A549 (cell line): ENCODE measurements around the gene MINPP1. TPM values are rescaled to one million over a fixed set of nuclear protein-coding genes. Genes with fewer than 3 reads are reported as not detected.

Source experiments
- ATAC-seq, 2 experiments: fragments of 200-7000 bp in 1 of 2; fragments of >200 bp in 1 of 2; cut with Nextera tagmentation in 1 of 2; cut with Tn5 transposase in 1 of 2; 3 replicates each; pipeline versions ENCODE4 v1.8.0 to v1.9.1; 2018 to 2020; ENCODE audit warnings: mild to moderate bottlenecking in 1 of 2, moderate library complexity in 1 of 2
- CTCF ChIA-PET: fragments of 300-600 bp; sonication (Branson Sonifier 250); formaldehyde crosslinking; extraction: SDS; loops from one replicate; lab custom pipeline; 2021; ENCODE audit warnings: antibody characterized with exemption, inconsistent platforms; lab: Yijun Ruan, JAX
- POLR2A ChIA-PET: fragments of 350-600 bp; formaldehyde crosslinking; extraction: SDS; loops from one replicate; lab custom pipeline; 2021; ENCODE audit warnings: antibody characterized with exemption, inconsistent platforms; lab: Yijun Ruan, JAX
- DNase-seq, 2 experiments: peaks; one replicate each; pipeline versions ENCODE4 v3.0.0 to v3.0.0-alpha.2; 2011 to 2016; ENCODE audit warnings: low read depth in 1 of 2, low spot score in 1 of 2
- FAIRE-seq: peaks from 2 replicates; lab custom pipeline; 2011; peaks lifted over from hg19 to GRCh38; lab: Jason Lieb, UNC
- H3K27ac ChIP-seq, 2 experiments: fragments of >200 bp; sonication (Bioruptor Twin); formaldehyde crosslinking; 3 replicates each; pipeline ENCODE4 v1.5.1; 2016 to 2017
- H3K4me1 ChIP-seq: fragments of >200 bp; sonication (Bioruptor Twin); formaldehyde crosslinking; 3 replicates; pipeline ENCODE4 v1.6.1; 2016
- H3K4me2 ChIP-seq: fragments of >200 bp; sonication (Bioruptor Twin); formaldehyde crosslinking; 3 replicates; pipeline ENCODE4 v1.6.1; 2016
- H3K4me3 ChIP-seq: fragments of >200 bp; sonication (Bioruptor Twin); formaldehyde crosslinking; 3 replicates; pipeline ENCODE4 v1.5.1; 2016
- H3K9me3 ChIP-seq: fragments of >200 bp; sonication (Bioruptor Twin); formaldehyde crosslinking; 3 replicates; pipeline ENCODE4 v1.6.1; 2016
- CBX8 ChIP-seq: fragments of 200-600 bp; sonication (generic); IDR thresholded peaks from 2 replicates; pipeline ENCODE4 v1.6.1; 2016
- CEBPB ChIP-seq, 2 experiments: fragments of >200 bp in 1 of 2; sonication (Bioruptor Twin) in 1 of 2; formaldehyde crosslinking in 1 of 2; IDR thresholded peaks; 2 replicates each; pipeline ENCODE4 v1.6.1; 2012 to 2016
- CHD4 ChIP-seq: fragments of 200-600 bp; sonication (generic); IDR thresholded peaks from 2 replicates; pipeline ENCODE4 v1.6.1; 2016; ENCODE audit warnings: antibody characterized with exemption, mild to moderate bottlenecking, borderline replicate concordance
- EHMT2 ChIP-seq: fragments of 200-600 bp; sonication (generic); IDR thresholded peaks from 2 replicates; pipeline ENCODE4 v1.6.1; 2016; ENCODE audit warnings: antibody characterized with exemption, low read depth, mild to moderate bottlenecking, moderate library complexity
- FOSB ChIP-seq: fragments of 250-450 bp; sonication (Bioruptor Pico); IDR thresholded peaks from 2 replicates; pipeline ENCODE4 v1.5.0; 2020; ENCODE audit warnings: mild to moderate bottlenecking, moderate library complexity
- FOSL2 ChIP-seq, 2 experiments: fragments of 450-650 bp in 1 of 2; fragments of >200 bp in 1 of 2; sonication (Bioruptor Twin) in 1 of 2; formaldehyde crosslinking; IDR thresholded peaks; 2 replicates each; pipeline versions ENCODE4 v1.5.0 to v1.6.1; 2016 to 2020; ENCODE audit warnings: mild to moderate bottlenecking in 1 of 2, moderate library complexity in 1 of 2
- HDAC2 ChIP-seq: fragments of 200-600 bp; sonication (generic); IDR thresholded peaks from 2 replicates; pipeline ENCODE4 v1.6.1; 2016
- HEYL ChIP-seq: fragments of 250-450 bp; sonication (Bioruptor Pico); IDR thresholded peaks from 2 replicates; pipeline ENCODE4 v1.8.0; 2021; ENCODE audit warnings: mild to moderate bottlenecking, moderate library complexity
- MAZ ChIP-seq: fragments of 150-350 bp; IDR thresholded peaks from 2 replicates; pipeline ENCODE4 v1.6.1; 2014; ENCODE audit warnings: antibody characterized with exemption, low read depth, low read length, borderline replicate concordance
- MYC ChIP-seq: IDR thresholded peaks from 2 replicates; pipeline ENCODE4 v1.6.1; 2012; ENCODE audit warnings: mild to moderate bottlenecking, inconsistent platforms, low read length, improper control_type of control experiment, borderline replicate concordance
- NFE2L2 ChIP-seq: fragments of 150-350 bp; conservative IDR thresholded peaks from 2 replicates; pipeline ENCODE4 v1.6.1; 2014; ENCODE audit warnings: low read length
- NR3C1 ChIP-seq: fragments of >200 bp; sonication (Bioruptor Twin); formaldehyde crosslinking; IDR thresholded peaks from 3 replicates; pipeline ENCODE4 v1.6.1; 2017
- POLR2A ChIP-seq: IDR thresholded peaks from 2 replicates; pipeline ENCODE4 v1.6.1; 2012; ENCODE audit warnings: mild to moderate bottlenecking, low read length
- REST ChIP-seq: fragments of 200-600 bp; sonication (generic); IDR thresholded peaks from 2 replicates; pipeline ENCODE4 v1.6.1; 2016; ENCODE audit warnings: antibody characterized with exemption, mild to moderate bottlenecking, moderate library complexity
- RNF2 ChIP-seq: fragments of 200-600 bp; sonication (generic); IDR thresholded peaks from 2 replicates; pipeline ENCODE4 v1.6.1; 2016; ENCODE audit warnings: low read depth, mild to moderate bottlenecking, antibody characterized with exemption, moderate library complexity, borderline replicate concordance
- SMC3 ChIP-seq: fragments of >200 bp; sonication (Bioruptor Twin); formaldehyde crosslinking; IDR thresholded peaks from 3 replicates; pipeline ENCODE4 v1.6.1; 2018; ENCODE audit warnings: inconsistent platforms
- SREBF2 ChIP-seq: fragments of 450-650 bp; IDR thresholded peaks from 2 replicates; pipeline ENCODE4 v1.6.1; 2014; ENCODE audit warnings: mild to moderate bottlenecking, moderate library complexity
- TFCP2L1 ChIP-seq: fragments of 250-450 bp; sonication (Bioruptor Pico); IDR thresholded peaks from 2 replicates; pipeline ENCODE4 v1.5.0; 2021; ENCODE audit warnings: mild to moderate bottlenecking
- ZFP36 ChIP-seq: fragments of 450-650 bp; IDR thresholded peaks from 2 replicates; pipeline ENCODE4 v1.6.1; 2014; ENCODE audit warnings: borderline replicate concordance; ENCODE audit not compliant: partially characterized antibody
- ZSCAN20 ChIP-seq: fragments of 250-450 bp; sonication (Bioruptor Pico); IDR thresholded peaks from 2 replicates; pipeline ENCODE4 v1.8.0; 2022; ENCODE audit warnings: mild to moderate bottlenecking, moderate library complexity
- WGBS: methylation state at CpG from one replicate; pipeline ENCODE4 v1.1.6; 2017; ENCODE audit errors: missing lambda C conversion rate; 5-methylcytosine and 5-hydroxymethylcytosine counted together
- polyA plus RNA-seq, 4 experiments: library from polyadenylated mRNA; depleted of rRNA in 3 of 4; stranded (reverse); fragments of >200 nt; fragmentation: RNase III in 1 of 4; extraction: RNeasy Plus Mini Kit Qiagen cat#74134 plus additional on column Dnase treatment in 1 of 4; gene quantifications; 2 replicates in 3 of 4; 3 replicates in 1 of 4; pipeline ENCODE4 v1.2.3, GENCODE V29; 2011 to 2017
- TF ChIP-seq, protein P1 (sequence below): IDR thresholded peaks from 2 replicates; pipeline ENCODE4 v1.6.1; 2012; ENCODE audit warnings: low read depth, borderline replicate concordance
- TF ChIP-seq, protein P2 (sequence below): IDR thresholded peaks from 2 replicates; pipeline ENCODE4 v1.6.1; 2012
- TF ChIP-seq, protein P3 (sequence below): IDR thresholded peaks from 2 replicates; pipeline ENCODE4 v1.6.1; 2012
- TF ChIP-seq, protein P4 (sequence below): fragments of 150-350 bp; IDR thresholded peaks from 2 replicates; pipeline ENCODE4 v1.6.1; 2014; ENCODE audit warnings: low read depth, mild to moderate bottlenecking, low read length
- TF ChIP-seq, protein P5 (sequence below): fragments of 250-450 bp; sonication (Bioruptor Pico); IDR thresholded peaks from 2 replicates; pipeline ENCODE4 v1.5.0; 2020; ENCODE audit warnings: low read depth, mild to moderate bottlenecking, moderate library complexity

MINPP1 gene
- polyA plus RNA-seq, 2 of the 4 experiments (the other 2 are of a cell fraction) = 28.4 to 31.4 TPM

DNA sequence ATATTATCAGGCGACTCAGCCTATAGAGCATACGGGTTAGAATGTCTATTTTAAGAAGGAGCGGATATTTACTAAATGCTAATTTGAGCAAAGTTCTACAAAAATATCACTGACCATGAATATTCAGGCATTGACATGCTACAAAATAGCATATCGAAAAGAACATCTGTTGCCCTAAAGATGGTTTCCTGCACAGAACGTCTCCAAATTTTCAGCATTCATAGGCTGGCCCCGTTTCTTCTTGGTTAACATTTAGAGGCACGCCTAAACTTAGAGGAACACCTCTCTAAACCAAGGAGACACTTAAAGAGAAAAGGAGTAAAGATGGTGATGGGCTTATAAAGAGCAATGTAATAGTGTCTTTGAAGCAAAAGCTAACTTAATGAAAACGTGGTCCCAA, 1.3 kb upstream of the MINPP1 start:
- ChIA-PET POLR2A (interaction anchor here (1.5 kb wide), 1 partner anchor 10 kb away, joined by 6 read pairs; no protein-coding TSS in a partner anchor), CTCF (interaction anchor here (0.9 to 2.1 kb wide), 2 partner anchors 20 to 233 kb away, joined by 4 to 5 read pairs; no protein-coding TSS in a partner anchor)
- peak overlapping the region; percentile 97; the same call in 1 of the 3 replicates for H3K4me2 ChIP-seq

DNA sequence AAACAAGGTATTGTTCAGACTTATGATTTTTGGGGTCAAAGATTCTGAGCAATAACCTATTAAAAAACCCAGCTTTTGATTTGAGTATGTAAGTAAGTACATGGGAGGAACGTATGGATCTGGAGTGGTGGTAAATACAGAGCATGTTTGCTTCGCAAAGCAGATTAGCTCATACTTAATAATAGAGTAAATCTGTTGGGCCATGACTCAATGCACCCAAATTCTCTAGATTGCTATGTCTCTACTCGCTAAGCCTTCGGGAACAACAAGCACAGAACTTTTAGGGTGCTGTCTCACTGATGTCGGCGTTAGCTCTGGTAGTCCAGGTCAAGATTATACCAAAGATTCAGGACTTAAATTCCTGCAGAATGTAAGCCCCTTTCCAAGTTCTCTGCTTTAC, 807 bp upstream of the MINPP1 start:
- CTCF ChIA-PET = interaction anchor here (0.9 to 2.1 kb wide), 6 partner anchors 15 to 564 kb away, joined by 3 to 8 read pairs (median 4); no protein-coding TSS in a partner anchor
- FAIRE-seq (no peak), DNase-seq (no peak), ATAC-seq (no peak)
- peaks cover 42% of the 10 kb centered on the region for H3K4me1 ChIP-seq
- peak overlapping the region; percentile 87 for H3K4me3 ChIP-seq
- H3K4me2 ChIP-seq = peak overlapping the region; percentile 97
- peak overlapping the region; percentile 86 to 90 for H3K27ac ChIP-seq
- WGBS = 87% methylated on average over 6 of the region's 6 CpGs
- no peaks in the 10 kb centered on the region for H3K9me3 ChIP-seq
- POLR2A ChIA-PET = interaction anchor here (0.6 to 1.5 kb wide), 3 partner anchors 9 to 232 kb away, joined by 3 to 6 read pairs (median 4); no protein-coding TSS in a partner anchor
- no peak for TF ChIP-seq ZFP36
- TF ChIP-seq MYC = no peak
- TF ChIP-seq SMC3 = no peak
- no peak for TF ChIP-seq CHD4
- TF ChIP-seq, protein P1, sequence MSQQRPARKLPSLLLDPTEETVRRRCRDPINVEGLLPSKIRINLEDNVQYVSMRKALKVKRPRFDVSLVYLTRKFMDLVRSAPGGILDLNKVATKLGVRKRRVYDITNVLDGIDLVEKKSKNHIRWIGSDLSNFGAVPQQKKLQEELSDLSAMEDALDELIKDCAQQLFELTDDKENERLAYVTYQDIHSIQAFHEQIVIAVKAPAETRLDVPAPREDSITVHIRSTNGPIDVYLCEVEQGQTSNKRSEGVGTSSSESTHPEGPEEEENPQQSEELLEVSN = no peak
- no peak for TF ChIP-seq FOSL2 (IDR thresholded peaks at IDR 0.05)
- no peak for TF ChIP-seq FOSL2 (CRISPR knock-in tag; IDR thresholded peaks at IDR 0.05)
- TF ChIP-seq FOSB (CRISPR knock-in tag) = no peak
- no peak for TF ChIP-seq CEBPB (IDR thresholded peaks at IDR 0.05)
- TF ChIP-seq, protein P2, sequence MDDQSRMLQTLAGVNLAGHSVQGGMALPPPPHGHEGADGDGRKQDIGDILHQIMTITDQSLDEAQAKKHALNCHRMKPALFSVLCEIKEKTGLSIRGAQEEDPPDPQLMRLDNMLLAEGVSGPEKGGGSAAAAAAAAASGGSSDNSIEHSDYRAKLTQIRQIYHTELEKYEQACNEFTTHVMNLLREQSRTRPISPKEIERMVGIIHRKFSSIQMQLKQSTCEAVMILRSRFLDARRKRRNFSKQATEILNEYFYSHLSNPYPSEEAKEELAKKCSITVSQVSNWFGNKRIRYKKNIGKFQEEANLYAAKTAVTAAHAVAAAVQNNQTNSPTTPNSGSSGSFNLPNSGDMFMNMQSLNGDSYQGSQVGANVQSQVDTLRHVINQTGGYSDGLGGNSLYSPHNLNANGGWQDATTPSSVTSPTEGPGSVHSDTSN = no peak
- no peak for TF ChIP-seq ZSCAN20 (CRISPR knock-in tag)

More for the DNA sequence above, 1.3 kb upstream of the MINPP1 start:
- no peak for DNase-seq
- no peaks in the 10 kb centered on the region for H3K9me3 ChIP-seq
- TF ChIP-seq SMC3 (no peak), EHMT2 (no peak), POLR2A (no peak), SREBF2 (no peak), NR3C1 (no peak), CBX8 (no peak), HDAC2 (no peak), MAZ (no peak), REST (no peak), HEYL (CRISPR knock-in tag) (no peak), RNF2 (no peak), NFE2L2 (no peak), TFCP2L1 (CRISPR knock-in tag) (no peak)
- TF ChIP-seq, protein P1 = no peak
- TF ChIP-seq, protein P3, sequence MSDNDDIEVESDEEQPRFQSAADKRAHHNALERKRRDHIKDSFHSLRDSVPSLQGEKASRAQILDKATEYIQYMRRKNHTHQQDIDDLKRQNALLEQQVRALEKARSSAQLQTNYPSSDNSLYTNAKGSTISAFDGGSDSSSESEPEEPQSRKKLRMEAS = no peak
- TF ChIP-seq, protein P4, sequence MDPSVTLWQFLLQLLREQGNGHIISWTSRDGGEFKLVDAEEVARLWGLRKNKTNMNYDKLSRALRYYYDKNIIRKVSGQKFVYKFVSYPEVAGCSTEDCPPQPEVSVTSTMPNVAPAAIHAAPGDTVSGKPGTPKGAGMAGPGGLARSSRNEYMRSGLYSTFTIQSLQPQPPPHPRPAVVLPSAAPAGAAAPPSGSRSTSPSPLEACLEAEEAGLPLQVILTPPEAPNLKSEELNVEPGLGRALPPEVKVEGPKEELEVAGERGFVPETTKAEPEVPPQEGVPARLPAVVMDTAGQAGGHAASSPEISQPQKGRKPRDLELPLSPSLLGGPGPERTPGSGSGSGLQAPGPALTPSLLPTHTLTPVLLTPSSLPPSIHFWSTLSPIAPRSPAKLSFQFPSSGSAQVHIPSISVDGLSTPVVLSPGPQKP = no peak
- TF ChIP-seq, protein P5, sequence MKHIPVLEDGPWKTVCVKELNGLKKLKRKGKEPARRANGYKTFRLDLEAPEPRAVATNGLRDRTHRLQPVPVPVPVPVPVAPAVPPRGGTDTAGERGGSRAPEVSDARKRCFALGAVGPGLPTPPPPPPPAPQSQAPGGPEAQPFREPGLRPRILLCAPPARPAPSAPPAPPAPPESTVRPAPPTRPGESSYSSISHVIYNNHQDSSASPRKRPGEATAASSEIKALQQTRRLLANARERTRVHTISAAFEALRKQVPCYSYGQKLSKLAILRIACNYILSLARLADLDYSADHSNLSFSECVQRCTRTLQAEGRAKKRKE (CRISPR knock-in tag) = no peak
- ATAC-seq = no peak
- no peak overlapping the region for H3K27ac ChIP-seq
- WGBS = 83% methylated on average over 8 of the region's 8 CpGs
- no peak for FAIRE-seq
- no peak overlapping the region for H3K4me3 ChIP-seq
- peaks cover 45% of the 10 kb centered on the region for H3K4me1 ChIP-seq
